Stimulated activated CD4-positive, alpha-beta T cell treated with anti-CD3 and anti-CD28 coated beads, Interleukin-2, amount 100 ng/mL, for 4 hours (primary cell): ENCODE results near the gene CCDC188.

ENCODE experiments used
- DNase-seq: peaks from one replicate; pipeline ENCODE4 v3.0.0-alpha.2; 2020; ENCODE audit warnings: low read depth

The CCDC188 gene

DNA sequence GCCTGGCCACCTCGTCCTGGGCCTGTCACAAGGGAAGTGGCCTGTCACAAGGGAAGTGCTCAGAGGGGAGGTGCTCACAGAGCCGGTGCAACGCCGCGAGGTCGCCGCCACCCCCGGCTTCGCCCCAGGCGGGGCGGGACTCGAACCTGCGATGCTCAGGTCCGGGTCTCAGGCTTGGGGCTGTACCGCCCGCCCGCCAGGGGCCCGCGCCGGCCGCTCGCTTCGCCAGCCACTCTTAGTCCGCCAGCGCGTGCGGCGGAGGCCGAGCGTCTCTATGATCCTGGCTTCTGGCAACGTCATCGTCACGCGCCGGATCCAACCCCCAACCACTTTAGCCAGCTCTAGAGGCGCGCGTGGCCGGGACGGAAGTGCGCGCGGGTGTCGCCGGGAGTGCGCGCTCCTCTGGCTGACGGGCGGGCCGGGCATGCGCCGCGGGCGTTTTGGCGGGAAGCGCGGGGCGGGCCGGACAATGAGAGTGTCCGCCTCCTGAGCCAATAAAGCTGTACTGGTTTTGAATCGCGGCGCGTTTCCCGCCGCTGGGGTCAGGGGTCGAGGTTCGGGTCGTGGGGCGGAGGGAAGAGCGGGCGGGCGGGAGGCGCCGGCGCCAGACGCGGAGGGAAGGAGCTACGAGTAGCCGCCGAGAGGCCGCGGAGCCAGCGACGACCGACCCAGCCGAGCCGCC, 33.8 kb downstream of the CCDC188 start, which contains the start of gene TRMT2A:
Gene TRMT2A, minus strand, starts transcription at position 276 of the 682 bp plus-strand sequence. CDS start 320 bp downstream, outside the sequence.
- DNase-seq, result peak; percentile 94

DNA sequence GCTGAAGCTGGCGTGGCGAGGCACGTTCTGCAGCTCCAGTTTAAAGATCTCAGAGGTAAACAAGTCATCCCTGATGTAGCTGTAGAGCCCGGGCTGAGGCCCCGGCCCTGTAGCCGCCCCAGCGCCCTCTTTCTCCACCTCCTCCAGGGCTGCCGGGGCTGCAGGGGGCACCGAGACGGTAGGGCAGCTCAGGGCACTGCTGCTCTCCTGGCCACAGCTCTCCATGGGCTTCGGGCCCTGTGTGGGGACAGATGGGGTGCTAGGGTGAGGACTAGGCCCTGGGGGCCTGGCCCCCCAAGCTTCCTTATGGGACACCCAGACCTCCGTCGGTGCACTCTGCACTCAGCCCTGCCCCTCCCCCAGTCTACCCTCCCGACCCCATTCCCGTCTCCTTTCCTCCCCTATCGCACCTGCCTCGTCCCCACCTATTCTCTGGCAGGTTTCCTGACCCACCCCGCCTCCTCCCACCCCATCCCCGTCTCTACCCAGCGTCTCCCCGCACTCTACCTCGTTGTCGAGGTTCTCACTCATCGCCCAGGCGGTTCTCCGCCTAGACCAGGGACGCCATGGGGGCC, 34.4 kb downstream of the CCDC188 start:
- DNase-seq, result no peak

GRCh38 chr22:20115691-20116375, 35.0 kb downstream of the CCDC188 start, which contains the start of gene RANBP1:
Gene RANBP1, plus strand, starts transcription at chr22:20116104. Its CDS starts 81 bp downstream, at chr22:20116185.
- DNase-seq, result no peak

DNA sequence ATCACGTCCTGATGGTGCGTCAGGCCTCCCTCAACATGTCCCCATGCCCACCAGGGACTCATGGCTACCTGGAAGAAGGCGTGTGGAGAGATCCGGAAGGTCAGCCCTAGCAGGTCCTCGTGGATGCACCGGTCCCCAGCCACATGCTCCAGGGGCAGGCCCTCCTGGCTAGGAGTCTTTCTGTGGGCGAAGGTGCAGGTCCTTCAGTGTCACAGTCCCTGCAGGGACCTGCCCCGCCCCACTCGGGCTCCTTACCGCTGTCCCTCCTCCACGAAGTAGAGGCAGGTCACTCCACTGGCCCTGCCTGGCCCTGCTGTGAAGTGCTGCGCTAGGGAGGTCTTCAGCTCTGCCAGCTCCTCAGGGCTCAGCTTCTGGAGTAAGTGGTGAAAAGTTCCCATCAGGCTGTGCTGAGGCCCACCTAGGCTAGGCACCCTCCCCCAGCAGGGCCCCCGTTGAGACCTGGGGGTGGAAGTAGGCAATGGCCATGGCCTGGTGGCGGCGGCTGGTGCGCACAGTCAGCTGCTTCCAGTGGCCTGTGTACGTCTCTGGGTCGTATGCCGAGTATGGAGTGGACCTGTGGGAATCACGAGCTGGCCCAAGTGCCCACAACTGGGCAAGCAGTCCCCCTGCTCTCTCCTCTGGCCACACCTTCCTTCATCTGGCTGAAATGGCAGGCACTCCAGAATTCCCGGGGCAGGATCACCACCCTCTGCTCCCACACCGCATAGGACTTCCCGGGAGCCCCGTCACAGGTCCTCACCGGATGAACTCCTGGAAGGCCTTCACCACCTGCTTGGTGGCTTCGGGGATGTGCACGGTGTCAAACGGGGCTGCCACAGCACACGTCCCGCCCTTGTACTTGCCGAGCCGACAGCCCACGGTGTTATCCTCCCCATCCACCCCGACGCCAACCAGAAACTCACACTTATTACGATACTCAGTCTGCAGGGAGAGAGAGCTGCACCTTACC, 36.1 kb downstream of the CCDC188 start:
- no peak for DNase-seq

DNA sequence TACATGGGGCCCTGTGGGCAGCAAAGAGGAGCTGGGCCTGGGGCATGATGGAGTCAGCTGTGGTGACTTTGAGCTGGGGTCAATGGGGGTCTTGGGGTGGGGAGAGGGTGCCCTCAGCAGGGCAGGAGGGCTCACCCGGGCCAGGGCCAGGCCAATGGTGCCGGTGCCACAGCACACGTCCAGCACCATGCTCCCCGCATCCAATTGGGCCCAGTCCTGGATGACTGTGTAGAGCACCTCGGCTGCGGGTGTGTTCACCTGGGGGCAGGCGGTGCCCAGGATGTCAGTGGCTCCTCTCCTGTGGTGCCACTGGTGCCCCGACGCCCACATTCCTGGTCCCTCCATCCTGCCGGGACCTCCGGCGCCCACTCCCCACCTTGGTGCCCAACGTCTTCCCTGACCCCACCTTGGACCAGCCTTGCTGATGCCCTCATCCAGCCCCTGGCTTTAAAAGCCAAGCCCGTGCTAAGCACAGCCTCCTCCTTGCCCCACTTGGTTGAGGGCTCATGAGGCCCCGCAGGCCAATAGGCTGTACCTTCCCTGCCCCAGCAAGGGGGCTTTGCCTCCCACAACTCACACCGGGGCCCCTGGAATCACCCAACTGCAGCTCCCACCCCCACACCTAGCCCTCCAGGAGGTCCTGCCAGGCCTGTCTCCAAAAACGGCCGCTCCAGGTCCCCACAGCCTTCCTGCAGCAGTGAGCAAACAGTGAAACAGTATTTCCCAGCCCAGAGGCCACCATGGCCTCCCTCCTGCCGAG, 37.1 kb downstream of the CCDC188 start:
- DNase-seq, result no peak

- DNase-seq, result no peak
Measured at GRCh38 chr22:20112623-20113511, 38.0 kb downstream of the CCDC188 start.

DNA sequence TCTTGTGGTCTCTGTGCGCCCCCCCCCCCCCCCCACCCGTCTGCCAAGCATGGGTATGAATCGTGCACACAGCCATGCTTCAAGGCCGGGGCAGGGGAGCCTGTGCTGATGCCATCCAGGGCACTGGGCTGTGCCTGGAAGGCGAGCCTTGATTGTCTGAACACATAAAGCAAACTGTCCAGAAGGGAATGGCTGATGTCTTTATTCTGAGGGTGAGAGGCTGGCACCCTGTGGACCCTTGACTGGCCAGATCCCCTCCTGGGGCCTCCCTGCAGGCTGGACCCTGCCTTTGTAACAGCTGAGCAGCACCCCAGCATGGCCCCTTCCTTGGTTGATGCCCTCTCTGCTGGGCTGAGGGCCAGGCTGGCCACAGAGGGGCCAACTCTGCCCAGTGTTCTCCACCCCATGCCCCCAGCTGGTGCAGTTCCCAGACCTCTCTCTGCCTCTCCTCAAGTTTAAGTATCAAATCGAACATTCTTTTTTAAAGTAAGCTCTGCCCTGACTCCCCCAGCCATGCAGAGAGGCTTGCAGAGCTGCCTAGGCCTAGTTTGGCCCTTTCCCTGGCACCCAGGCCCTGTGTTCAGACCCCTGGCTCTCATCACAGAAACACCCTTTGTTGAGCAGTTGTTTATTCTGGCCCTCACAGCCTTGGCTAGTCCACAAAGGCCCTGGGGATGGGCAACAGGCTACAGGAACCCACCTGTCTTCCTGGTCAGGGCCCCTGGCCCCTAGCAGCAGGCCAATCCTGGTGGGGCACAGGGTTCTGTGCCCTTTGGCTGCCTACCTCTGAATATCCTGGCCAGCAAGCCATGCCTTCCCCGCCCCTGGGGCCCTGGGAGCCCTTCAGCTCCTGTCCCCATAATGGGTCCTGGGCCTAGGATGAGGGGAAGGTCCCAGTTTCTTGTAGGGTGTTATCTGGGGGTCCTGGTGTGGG, 38.9 kb downstream of the CCDC188 start:
- DNase-seq, result no peak

GRCh38 chr22:20111045-20111688, 39.7 kb downstream of the CCDC188 start:
- no peak for DNase-seq

DNA sequence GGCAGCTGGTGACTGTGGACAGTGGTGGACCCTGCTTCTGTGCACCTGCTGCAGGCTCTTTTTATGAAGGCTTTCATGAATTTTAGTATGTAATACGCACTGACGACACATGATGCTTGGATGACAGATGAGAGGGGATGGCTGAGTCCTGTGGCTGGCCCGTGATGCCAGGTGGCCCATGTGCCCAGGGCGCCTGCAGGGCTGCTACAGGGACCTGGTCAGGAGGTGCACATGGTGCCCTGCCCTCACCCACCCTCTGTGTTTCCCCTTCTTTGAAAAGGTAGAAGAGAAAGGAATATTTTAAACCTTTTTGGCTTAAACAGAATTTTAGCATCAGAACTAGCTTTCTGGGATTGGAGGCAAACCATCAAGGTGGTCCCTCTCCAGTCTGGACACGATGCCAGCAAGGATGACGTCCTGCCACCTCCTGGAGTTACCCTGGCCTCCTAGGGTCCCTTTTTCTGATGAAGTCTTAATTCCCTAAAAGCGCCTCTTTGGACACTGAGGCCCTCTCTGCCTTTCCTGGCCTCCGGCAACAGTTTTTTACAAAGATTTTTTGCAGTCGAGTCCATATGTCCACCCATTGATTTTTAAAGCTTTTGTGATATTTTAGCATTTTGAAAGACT, 40.4 kb downstream of the CCDC188 start:
- no peak for DNase-seq

GRCh38 chr22:20109411-20110358, 41.2 kb downstream of the CCDC188 start:
- DNase-seq, result no peak

DNA sequence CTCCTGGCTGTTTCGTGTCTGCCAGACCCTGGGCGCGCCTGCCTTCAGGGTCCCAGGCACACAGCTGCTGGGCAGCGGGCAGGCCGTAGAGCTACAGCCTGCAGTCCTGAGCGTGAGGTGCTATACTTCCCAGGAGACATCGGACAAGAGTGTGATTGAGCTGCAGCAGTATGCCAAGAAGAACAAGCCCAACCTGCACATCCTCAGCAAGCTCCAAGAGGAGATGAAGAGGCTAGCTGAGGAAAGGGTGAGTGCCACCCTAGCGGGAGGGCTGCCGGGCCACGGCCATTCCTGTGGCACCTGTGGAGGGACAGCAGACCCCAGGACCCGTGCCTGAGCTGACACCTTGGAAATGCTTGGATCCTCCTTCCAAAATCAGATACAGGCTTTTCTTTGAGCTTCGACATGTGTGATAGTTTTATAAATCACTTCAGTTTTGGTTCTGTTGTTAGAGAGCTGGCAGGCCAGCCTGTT, 42.1 kb downstream of the CCDC188 start:
- no peak for DNase-seq

- no peak for DNase-seq
Measured at GRCh38 chr22:20107951-20108756, 42.7 kb downstream of the CCDC188 start.

GRCh38 chr22:20107471-20107901, 43.4 kb downstream of the CCDC188 start:
- no peak for DNase-seq

DNA sequence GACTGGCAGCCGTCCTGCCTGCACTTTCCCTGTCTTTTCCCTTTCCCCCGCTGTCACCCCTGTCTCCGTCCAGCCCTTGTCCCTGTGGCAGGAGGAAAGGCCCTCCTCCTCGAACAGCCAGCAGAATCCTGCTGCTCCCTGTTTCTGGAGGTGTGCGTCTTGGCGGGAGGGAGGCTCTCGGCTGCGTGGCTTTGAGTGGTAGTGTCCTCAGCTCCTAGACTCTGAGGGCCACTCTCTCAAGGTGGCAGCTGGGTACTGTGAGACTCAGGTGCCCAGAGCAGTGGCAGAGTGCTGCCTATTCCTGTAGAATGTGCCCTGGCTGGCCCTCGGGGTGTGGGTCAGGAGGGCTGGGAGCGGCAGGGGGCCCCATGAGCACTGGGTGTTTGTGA, 44.0 kb downstream of the CCDC188 start:
- no peak for DNase-seq

DNA sequence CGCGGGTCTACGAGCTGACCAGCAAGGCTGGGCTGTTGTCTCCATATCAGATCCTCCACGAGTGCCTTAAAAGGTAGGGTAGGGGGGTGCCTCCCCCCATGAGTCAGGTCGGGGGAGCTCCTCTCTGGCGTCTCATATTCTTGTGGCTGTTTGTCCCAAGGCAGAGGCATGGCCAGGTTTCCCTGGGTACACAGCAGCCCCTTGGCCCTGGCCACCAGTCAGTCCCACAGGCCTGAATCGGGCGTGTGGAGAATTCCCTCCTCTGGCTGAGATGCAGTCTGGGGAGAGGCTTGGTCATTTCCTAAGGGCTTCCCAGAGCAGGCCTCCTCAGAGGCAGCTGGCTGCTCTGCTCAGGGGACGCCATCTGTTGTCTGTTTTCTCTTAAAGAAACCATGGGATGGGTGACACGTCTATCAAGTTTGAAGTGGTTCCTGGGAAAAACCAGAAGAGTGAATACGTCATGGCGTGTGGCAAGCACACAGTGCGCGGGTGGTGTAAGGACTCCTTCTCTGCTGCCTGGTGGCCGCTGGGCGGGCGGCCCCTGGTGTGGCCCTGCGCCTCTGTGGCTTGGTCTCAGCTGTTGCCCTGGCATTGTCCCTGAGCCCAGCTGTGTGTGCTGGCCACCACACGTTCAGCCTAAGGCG, 44.5 kb downstream of the CCDC188 start:
- DNase-seq, result no peak
